Measurements from ENCODE around the gene FSIP1.

GRCh38 chr15:39581793-39582285 lies 200.8 kb downstream of the FSIP1 start:
- TF ChIP-seq POLR2A (IDR thresholded peaks at IDR 0.05; ENCODE audit: low read depth, low read length) = no peak
- TF ChIP-seq TAF1 (IDR thresholded peaks at IDR 0.05; ENCODE audit: low read depth, low read length) = no peak
- no peak for TF ChIP-seq POLR2AphosphoS5 (IDR thresholded peaks at IDR 0.05; ENCODE audit: low read depth, low read length)
- TF ChIP-seq POU2F2 (IDR thresholded peaks at IDR 0.05; ENCODE audit: low read depth, low read length) = no peak
- no peak for TF ChIP-seq SPI1 (IDR thresholded peaks at IDR 0.05; ENCODE audit: low read depth, low read length)
- no peak for TF ChIP-seq PAX5 (IDR thresholded peaks at IDR 0.05; ENCODE audit: insufficient read depth, low read length, severe bottlenecking)
